GM23248 (cell line): Measurements from ENCODE around the gene RRN3. TPM values are rescaled to one million over a fixed set of nuclear protein-coding genes. Genes with fewer than 3 reads are reported as not detected.

Source experiments
- DNase-seq: peaks from one replicate; pipeline ENCODE4 v3.0.0-alpha.2; 2015
- H2AFZ ChIP-seq: fragments of 200-600 bp; sonication (generic); 2 replicates; pipeline ENCODE4 v1.6.1; 2016; ENCODE audit warnings: antibody characterized with exemption
- H3F3A ChIP-seq: fragments of 200-600 bp; sonication (generic); 2 replicates; pipeline ENCODE4 v1.6.1; 2016; ENCODE audit warnings: mild to moderate bottlenecking, antibody characterized with exemption, mixed run types; ENCODE audit not compliant: insufficient read depth
- H3K27ac ChIP-seq: fragments of 200-600 bp; sonication (generic); 2 replicates; pipeline ENCODE4 v1.5.1; 2016; ENCODE audit warnings: mild to moderate bottlenecking
- H3K27me3 ChIP-seq: fragments of 200-600 bp; sonication (generic); replicated peaks from 2 replicates; pipeline ENCODE4 v1.6.1; 2016; ENCODE audit warnings: mild to moderate bottlenecking; ENCODE audit not compliant: insufficient read depth
- H3K36me3 ChIP-seq: fragments of 200-600 bp; sonication (generic); 2 replicates; pipeline ENCODE4 v1.6.1; 2016; ENCODE audit warnings: low read depth, mild to moderate bottlenecking
- H3K4me1 ChIP-seq: fragments of 200-600 bp; sonication (generic); 2 replicates; pipeline ENCODE4 v1.6.1; 2016; ENCODE audit warnings: mild to moderate bottlenecking; ENCODE audit not compliant: insufficient read depth
- H3K4me2 ChIP-seq: fragments of 200-600 bp; sonication (generic); one replicate; pipeline ENCODE4 v1.6.1; 2016; ENCODE audit warnings: mild to moderate bottlenecking; ENCODE audit not compliant: unreplicated experiment
- H3K4me3 ChIP-seq: fragments of 200-600 bp; sonication (generic); 2 replicates; pipeline ENCODE4 v1.5.1; 2016; ENCODE audit warnings: mild to moderate bottlenecking
- H3K79me2 ChIP-seq: fragments of 200-600 bp; sonication (generic); 2 replicates; pipeline ENCODE4 v1.6.1; 2016; ENCODE audit warnings: mild to moderate bottlenecking; ENCODE audit not compliant: insufficient read depth
- H3K9ac ChIP-seq: fragments of 200-600 bp; sonication (generic); 2 replicates; pipeline ENCODE4 v1.6.1; 2016; ENCODE audit warnings: mild to moderate bottlenecking
- H3K9me2 ChIP-seq: fragments of 200-600 bp; sonication (generic); 2 replicates; pipeline ENCODE4 v1.6.1; 2016; ENCODE audit warnings: mixed run types, mild to moderate bottlenecking, moderate library complexity; ENCODE audit not compliant: insufficient read depth
- H3K9me3 ChIP-seq: fragments of 200-600 bp; sonication (generic); one replicate; pipeline ENCODE4 v1.6.1; 2017; ENCODE audit warnings: low read depth
- H4K20me1 ChIP-seq: fragments of 200-600 bp; sonication (generic); 2 replicates; pipeline ENCODE4 v1.6.0; 2016; ENCODE audit not compliant: insufficient read depth
- EZH2 ChIP-seq: fragments of 200-600 bp; sonication (generic); IDR thresholded peaks from 2 replicates; pipeline ENCODE4 v1.6.1; 2018; ENCODE audit warnings: antibody characterized with exemption, mild to moderate bottlenecking; ENCODE audit not compliant: insufficient read depth, poor library complexity, severe bottlenecking
- EZH2phosphoT487 ChIP-seq: fragments of 200-600 bp; sonication (generic); IDR thresholded peaks from 2 replicates; pipeline ENCODE4 v1.6.1; 2018; ENCODE audit warnings: antibody characterized with exemption, moderate library complexity, mild to moderate bottlenecking, low read depth; ENCODE audit not compliant: insufficient read depth
- whole genome bisulfite sequencing, 2 experiments: methylation state at CpG; one replicate each; pipeline ENCODE4 v1.1.6; 2015 to 2017; ENCODE audit warnings: low lambda C conversion rate in 2 of 2, low coverage in 1 of 2; ENCODE audit errors: missing lambda C conversion rate in 2 of 2; 5-methylcytosine and 5-hydroxymethylcytosine counted together
- in situ Hi-C: fragments of 300-500 bp; cut with MboI; formaldehyde crosslinking; loops from 2 replicates; pipeline ENCODE4 v1.15.0; 2020
- polyA plus RNA-seq: library from polyadenylated mRNA; unstranded; fragments of >200 nt; fragmentation: Nextera tagmentation; extraction: Ambion mirVana; gene quantifications from 2 replicates; pipeline ENCODE4 v1.2.1, GENCODE V29; 2016
- total RNA-seq: library from RNA; depleted of rRNA; stranded (reverse); fragments of >200 nt; shearing (Covaris generic); gene quantifications from 2 replicates; pipeline ENCODE4 v1.2.3, GENCODE V29; 2014

Gene RRN3
- total and polyA plus RNA-seq, 2 experiments from 2014 or later, result 24.8 to 36.2 TPM

DNA sequence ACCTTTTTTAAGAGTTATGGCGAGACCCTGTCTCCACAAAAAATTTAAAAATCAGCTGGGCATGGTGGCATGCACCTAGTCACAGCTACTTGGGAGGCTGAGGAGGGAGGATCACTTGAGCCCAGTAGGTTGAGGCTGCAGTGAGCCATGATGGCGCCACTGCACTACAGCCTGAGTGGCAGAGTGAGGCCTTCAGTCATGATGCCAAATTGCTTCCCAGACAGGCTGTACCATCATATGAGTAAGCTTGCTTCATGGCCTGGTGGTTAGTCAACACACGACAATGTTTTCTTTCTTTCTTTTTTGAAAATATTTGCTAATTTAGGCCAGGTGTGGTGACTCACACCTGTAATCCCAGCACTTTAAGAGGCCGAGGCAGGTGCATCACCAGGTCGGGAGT is 50.7 kb downstream of the RRN3 start:
- TF ChIP-seq EZH2phosphoT487, result no peak
- no peak for TF ChIP-seq EZH2
- no peaks in the 10 kb centered on the region for H3K9me2 ChIP-seq
- peak; percentile 52 for DNase-seq
- H3K36me3 ChIP-seq, result peaks cover 20% of the 10 kb centered on the region
- no peak overlapping the region for H3K4me2 ChIP-seq
- H3K27ac ChIP-seq, result no peak overlapping the region
- 81 to 83% methylated on average over 5 of the region's 5 CpGs for WGBS, 2 experiments
- H3K27me3 ChIP-seq, result no peaks in the 10 kb centered on the region
- H3K4me3 ChIP-seq, result no peak overlapping the region
- H2AFZ ChIP-seq, result no peak overlapping the region
- peaks cover 3% of the 10 kb centered on the region; the same call in 1 of the 2 replicates for H3F3A ChIP-seq
- peaks cover 47% of the 10 kb centered on the region for H3K79me2 ChIP-seq
- H4K20me1 ChIP-seq, result no peaks in the 10 kb centered on the region
- no peaks in the 10 kb centered on the region for H3K9me3 ChIP-seq
- H3K4me1 ChIP-seq, result peaks cover 11% of the 10 kb centered on the region
- H3K9ac ChIP-seq, result no peak overlapping the region
- in situ Hi-C loops, result no loop called here

- peaks cover 28% of the 10 kb centered on the region for H3K79me2 ChIP-seq
- no peak overlapping the region for H2AFZ ChIP-seq
- in situ Hi-C loops, result no loop called here
- H3K9me3 ChIP-seq, result no peaks in the 10 kb centered on the region
- DNase-seq, result peak; percentile 94
- no peaks in the 10 kb centered on the region for H3K27me3 ChIP-seq
- TF ChIP-seq EZH2 (no peak), EZH2phosphoT487 (no peak)
- no peaks in the 10 kb centered on the region for H3K9me2 ChIP-seq
- H3F3A ChIP-seq, result peaks cover 15% of the 10 kb centered on the region; the same call in 1 of the 2 replicates
- peaks cover 11% of the 10 kb centered on the region for H3K4me1 ChIP-seq
- H3K36me3 ChIP-seq, result peaks cover 39% of the 10 kb centered on the region
- H3K4me3 ChIP-seq, result no peak overlapping the region
- no peaks in the 10 kb centered on the region for H4K20me1 ChIP-seq
- 40 to 42% methylated on average over 16 of the region's 16 CpGs for WGBS, 2 experiments
- peak overlapping the region; percentile 51 for H3K9ac ChIP-seq
- H3K4me2 ChIP-seq, result no peak overlapping the region
- peak overlapping the region; percentile 50 for H3K27ac ChIP-seq
These were observed 52.6 kb downstream of the RRN3 start for GRCh38 chr16:15041271-15042004.

DNA sequence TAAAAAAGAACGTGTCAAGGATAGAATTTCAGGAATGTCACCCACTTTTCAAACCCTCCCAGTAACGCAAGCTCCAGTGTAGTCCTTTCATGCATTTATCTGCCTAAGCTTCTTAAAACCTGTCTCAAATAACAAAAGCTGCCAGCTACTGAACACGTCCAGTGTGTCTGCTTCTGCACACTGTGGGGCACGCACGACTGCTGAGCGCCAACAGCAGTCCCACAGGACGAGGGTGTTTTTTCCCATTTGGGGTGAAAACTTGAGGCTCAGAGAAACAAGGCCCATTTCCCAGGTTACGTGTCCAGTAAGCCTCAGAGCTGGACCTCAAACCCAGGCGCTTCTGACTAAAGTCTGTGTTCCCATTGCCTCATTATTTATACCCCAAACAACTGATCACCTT is 55.4 kb downstream of the RRN3 start:
- H3K27ac ChIP-seq, result no peak overlapping the region
- no peak overlapping the region for H3K4me3 ChIP-seq
- no peaks in the 10 kb centered on the region for H3K27me3 ChIP-seq
- TF ChIP-seq EZH2 (no peak), EZH2phosphoT487 (no peak)
- no peak for DNase-seq
- H3K4me2 ChIP-seq, result no peak overlapping the region
- no peaks in the 10 kb centered on the region for H3K9me3 ChIP-seq
- peaks cover 63% of the 10 kb centered on the region for H3K36me3 ChIP-seq
- peaks cover 33% of the 10 kb centered on the region; the same call in 1 of the 2 replicates for H3F3A ChIP-seq
- H3K79me2 ChIP-seq, result peaks cover 10% of the 10 kb centered on the region; the same call in 1 of the 2 replicates
- peaks cover 22% of the 10 kb centered on the region for H3K4me1 ChIP-seq
- H3K9ac ChIP-seq, result no peak overlapping the region
- H4K20me1 ChIP-seq, result no peaks in the 10 kb centered on the region
- WGBS, 2 experiments, result 90 to 92% methylated on average over 9 of the region's 9 CpGs
- no peaks in the 10 kb centered on the region for H3K9me2 ChIP-seq
- H2AFZ ChIP-seq, result no peak overlapping the region
- in situ Hi-C loops, result no loop called here

GRCh38 chr16:15037745-15038144 is 56.3 kb downstream of the RRN3 start:
- Histone ChIP-seq H3K4me2 (no peak overlapping the region), H4K20me1 (no peaks in the 10 kb centered on the region), H3F3A (peaks cover 33% of the 10 kb centered on the region), H3K79me2 (0 out of 2 replicates have a peak, but pooled peaks cover under 1% of the 10 kb centered on the region), H3K9ac (no peak overlapping the region), H3K36me3 (peaks cover 60% of the 10 kb centered on the region), H3K4me3 (no peak overlapping the region), H3K27ac (no peak overlapping the region), H2AFZ (no peak overlapping the region), H3K9me3 (no peaks in the 10 kb centered on the region), H3K9me2 (no peaks in the 10 kb centered on the region), H3K27me3 (no peaks in the 10 kb centered on the region), H3K4me1 (peaks cover 22% of the 10 kb centered on the region)
- WGBS, 2 experiments, result 81 to 86% methylated on average over 4 of the region's 4 CpGs
- in situ Hi-C loops, result no loop called here
- no peak for DNase-seq
- TF ChIP-seq EZH2phosphoT487, result no peak
- no peak for TF ChIP-seq EZH2
